KMS-11 (cell line): Measurements from ENCODE around the gene CCDC183.

Experiments used
- H2AFZ ChIP-seq: fragments of 200-600 bp; sonication (generic); 2 replicates; pipeline ENCODE4 v1.6.1; 2016; ENCODE audit warnings: antibody characterized with exemption, mixed run types, low read depth
- H3K27ac ChIP-seq: fragments of 200-600 bp; sonication (generic); 2 replicates; pipeline ENCODE4 v1.6.1; 2016; ENCODE audit warnings: mild to moderate bottlenecking, mixed run types
- H3K27me3 ChIP-seq: fragments of 200-600 bp; sonication (generic); 2 replicates; pipeline ENCODE4 v1.6.1; 2017; ENCODE audit warnings: mild to moderate bottlenecking, low read depth, mixed run types, moderate library complexity; ENCODE audit not compliant: insufficient read depth
- H3K36me3 ChIP-seq: fragments of 200-600 bp; sonication (generic); 2 replicates; pipeline ENCODE4 v1.6.1; 2017; ENCODE audit warnings: mild to moderate bottlenecking, mixed run types; ENCODE audit not compliant: insufficient read depth
- H3K4me1 ChIP-seq: fragments of 200-600 bp; sonication (generic); 2 replicates; pipeline ENCODE4 v1.6.1; 2016; ENCODE audit warnings: mild to moderate bottlenecking, low read depth, mixed run types; ENCODE audit not compliant: poor library complexity, severe bottlenecking
- H3K4me2 ChIP-seq: fragments of 200-600 bp; sonication (generic); 2 replicates; pipeline ENCODE4 v1.7.0; 2016; ENCODE audit warnings: mild to moderate bottlenecking, mixed run types
- H3K4me3 ChIP-seq: fragments of 200-600 bp; sonication (generic); IDR thresholded peaks from 2 replicates; pipeline ENCODE4 v1.6.1; 2017; ENCODE audit warnings: low read depth, low read length, mixed read lengths; ENCODE audit not compliant: insufficient read depth
- H3K79me2 ChIP-seq: fragments of 200-600 bp; sonication (generic); 2 replicates; pipeline ENCODE4 v1.6.1; 2016; ENCODE audit warnings: low read depth, mixed run types; ENCODE audit not compliant: insufficient read depth
- H3K9ac ChIP-seq: fragments of 200-600 bp; sonication (generic); 2 replicates; pipeline ENCODE4 v1.6.1; 2016; ENCODE audit warnings: mild to moderate bottlenecking, mixed run types
- H4K20me1 ChIP-seq: fragments of 200-600 bp; sonication (generic); 2 replicates; pipeline ENCODE4 v1.6.1; 2016; ENCODE audit warnings: mild to moderate bottlenecking, mixed run types; ENCODE audit not compliant: insufficient read depth
- CTCF ChIP-seq: fragments of 200-600 bp; sonication (generic); conservative IDR thresholded peaks from 2 replicates; pipeline ENCODE4 v1.6.1; 2017; ENCODE audit warnings: low read depth, mild to moderate bottlenecking, antibody characterized with exemption, low read length, moderate library complexity, mixed read lengths

CCDC183 gene

GRCh38 chr9:136771907-136772415, 24.2 kb upstream of the CCDC183 start:
- Histone ChIP-seq H3K4me1 (peaks cover 23% of the 10 kb centered on the region), H3K36me3 (no peaks in the 10 kb centered on the region), H3K4me3 (no peak overlapping the region), H2AFZ (no peak overlapping the region), H3K27ac (no peak overlapping the region), H3K9ac (no peak overlapping the region), H3K79me2 (no peaks in the 10 kb centered on the region), H4K20me1 (no peaks in the 10 kb centered on the region), H3K27me3 (peaks cover 44% of the 10 kb centered on the region), H3K4me2 (no peak overlapping the region)
- no peak for TF ChIP-seq CTCF

- Histone ChIP-seq H4K20me1 (no peaks in the 10 kb centered on the region), H2AFZ (no peak overlapping the region), H3K4me3 (no peak overlapping the region), H3K4me2 (no peak overlapping the region), H3K27me3 (peaks cover 48% of the 10 kb centered on the region), H3K27ac (no peak overlapping the region), H3K79me2 (no peaks in the 10 kb centered on the region), H3K9ac (no peak overlapping the region), H3K4me1 (peaks cover 11% of the 10 kb centered on the region), H3K36me3 (no peaks in the 10 kb centered on the region)
- TF ChIP-seq CTCF: no peak
These were observed 22.6 kb upstream of the CCDC183 start for GRCh38 chr9:136773386-136774044.

GRCh38 chr9:136774416-136775045, 21.6 kb upstream of the CCDC183 start:
- no peak for TF ChIP-seq CTCF
- H3K4me1 ChIP-seq: peaks cover 7% of the 10 kb centered on the region
- H3K9ac ChIP-seq: no peak overlapping the region
- H3K27ac ChIP-seq: no peak overlapping the region
- no peaks in the 10 kb centered on the region for H4K20me1 ChIP-seq
- H3K4me2 ChIP-seq: no peak overlapping the region
- no peak overlapping the region for H2AFZ ChIP-seq
- no peaks in the 10 kb centered on the region for H3K79me2 ChIP-seq
- no peaks in the 10 kb centered on the region for H3K36me3 ChIP-seq
- peaks cover 56% of the 10 kb centered on the region for H3K27me3 ChIP-seq
- no peak overlapping the region for H3K4me3 ChIP-seq

GRCh38 chr9:136775191-136775590, 20.9 kb upstream of the CCDC183 start:
- no peak for TF ChIP-seq CTCF
- H3K4me1 ChIP-seq: peaks cover 7% of the 10 kb centered on the region
- no peak overlapping the region for H3K4me3 ChIP-seq
- no peaks in the 10 kb centered on the region for H3K79me2 ChIP-seq
- no peak overlapping the region for H3K4me2 ChIP-seq
- H2AFZ ChIP-seq: no peak overlapping the region
- H3K27ac ChIP-seq: no peak overlapping the region
- H4K20me1 ChIP-seq: no peaks in the 10 kb centered on the region
- no peak overlapping the region for H3K9ac ChIP-seq
- no peaks in the 10 kb centered on the region for H3K36me3 ChIP-seq
- H3K27me3 ChIP-seq: peaks cover 60% of the 10 kb centered on the region
